AG04449 (cell line): Measurements from ENCODE around the gene RFX7.

Experiments
- CTCF ChIA-PET: fragments of 350-600 bp; formaldehyde crosslinking; extraction: SDS; loops from one replicate; lab custom pipeline; 2021; ENCODE audit warnings: antibody characterized with exemption; lab: Yijun Ruan, JAX
- POLR2A ChIA-PET: fragments of 400-600, 350-600 bp; formaldehyde crosslinking; extraction: SDS; loops from one replicate; lab custom pipeline; 2020; ENCODE audit warnings: antibody characterized with exemption, inconsistent platforms; lab: Yijun Ruan, JAX
- DNase-seq: peaks from one replicate; pipeline ENCODE4 v3.0.0-alpha.2; 2010; ENCODE audit warnings: low read depth, low spot score
- H3K4me3 ChIP-seq: 2 replicates; pipeline ENCODE4 v1.5.1; 2011; ENCODE audit warnings: low read depth, mild to moderate bottlenecking, control low read depth, low read length
- CTCF ChIP-seq: IDR thresholded peaks from one replicate; pipeline ENCODE4 v1.5.1; 2011; ENCODE audit warnings: mild to moderate bottlenecking, moderate library complexity, low read length, control low read depth, inconsistent platforms; ENCODE audit not compliant: insufficient read depth; ENCODE audit errors: missing control alignments

The RFX7 gene

DNA sequence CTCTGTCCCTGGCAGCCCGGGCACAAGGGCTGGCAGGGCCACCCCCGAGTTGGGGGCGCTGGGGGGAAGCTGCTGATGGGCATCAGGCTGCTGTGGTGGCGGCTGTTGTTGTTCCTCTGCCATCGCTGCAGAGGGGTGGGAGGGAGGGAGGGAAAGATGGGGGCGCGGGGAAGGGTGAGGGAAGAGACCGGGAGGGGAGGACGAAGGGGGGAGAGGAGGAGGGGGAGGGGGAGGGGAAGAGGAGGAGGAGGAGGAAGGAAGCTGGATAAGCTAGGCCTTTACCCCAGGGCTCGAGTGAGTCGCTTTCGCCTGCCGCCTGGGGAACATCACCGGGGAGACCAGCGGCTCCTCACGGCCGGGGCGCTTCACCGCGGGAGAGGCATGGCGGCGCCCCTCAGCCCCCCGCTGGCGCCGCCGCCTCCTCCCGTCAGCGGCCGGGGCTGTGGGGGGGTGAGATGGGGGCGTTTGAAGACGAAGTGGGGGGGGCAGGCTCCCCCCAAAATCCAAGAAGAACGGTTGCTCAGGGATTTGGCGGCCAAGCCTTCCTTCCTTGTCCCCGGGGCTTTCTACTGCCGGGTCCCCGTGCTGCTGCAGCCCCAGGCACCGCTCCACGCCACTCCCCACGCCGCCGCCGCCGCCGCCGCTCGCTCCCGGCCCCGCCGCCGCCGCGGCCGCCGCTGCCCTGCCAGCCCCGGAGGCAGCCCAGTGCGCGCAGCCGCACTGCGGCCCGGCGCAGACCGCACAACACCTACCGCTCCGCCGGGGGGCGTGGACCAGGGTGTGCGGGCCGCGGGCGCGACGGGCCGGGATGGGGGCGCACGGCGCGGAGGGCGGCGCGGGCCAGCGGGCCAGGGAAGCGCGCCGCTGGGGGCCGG lies at the start of gene RFX7:
RFX7 (minus strand) TSS at position 717 of the 875 bp plus-strand sequence; CDS start at position 123, 594 bp downstream.
- POLR2A ChIA-PET: no interaction called here
- no peak for DNase-seq
- no peak for TF ChIP-seq CTCF
- CTCF ChIA-PET: interaction anchor here (1.0 to 2.8 kb wide), 6 partner anchors 8 to 335 kb away, joined by 3 to 19 read pairs (median 3); no protein-coding TSS in a partner anchor
- peak within 1 kb of the TSS; percentile 72 for H3K4me3 ChIP-seq

- POLR2A ChIA-PET: no interaction called here
- CTCF ChIA-PET: no interaction called here
- no peak for TF ChIP-seq CTCF
- no peak overlapping the region for H3K4me3 ChIP-seq
- DNase-seq: no peak
Observed at GRCh38 chr15:56292546-56293316, 49.1 kb upstream of the RFX7 start.

DNA sequence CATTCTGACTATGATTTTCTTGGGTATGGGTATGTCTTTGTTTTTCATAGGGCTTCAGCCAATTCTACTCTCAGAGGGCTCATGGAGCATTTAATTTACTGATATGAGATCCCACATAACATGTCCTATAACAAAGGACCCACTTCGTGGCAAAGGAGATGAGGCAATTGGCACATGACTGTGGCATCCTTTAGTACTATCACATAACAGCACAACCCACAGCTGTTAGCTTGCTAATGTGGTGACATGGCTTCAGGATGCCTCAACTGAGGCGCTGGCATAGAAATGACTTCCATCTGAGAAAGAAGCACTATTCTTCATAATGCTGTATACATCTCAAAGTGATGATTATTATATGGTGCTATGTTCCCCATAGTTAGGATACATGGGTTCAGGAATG lies 48.1 kb upstream of the RFX7 start:
- H3K4me3 ChIP-seq: no peak overlapping the region
- ChIA-PET CTCF (interaction anchor here (0.6 kb wide), 1 partner anchor 1325 kb away, joined by 3 read pairs; no protein-coding TSS in a partner anchor), POLR2A (no interaction called here)
- TF ChIP-seq CTCF: no peak
- no peak for DNase-seq

DNA sequence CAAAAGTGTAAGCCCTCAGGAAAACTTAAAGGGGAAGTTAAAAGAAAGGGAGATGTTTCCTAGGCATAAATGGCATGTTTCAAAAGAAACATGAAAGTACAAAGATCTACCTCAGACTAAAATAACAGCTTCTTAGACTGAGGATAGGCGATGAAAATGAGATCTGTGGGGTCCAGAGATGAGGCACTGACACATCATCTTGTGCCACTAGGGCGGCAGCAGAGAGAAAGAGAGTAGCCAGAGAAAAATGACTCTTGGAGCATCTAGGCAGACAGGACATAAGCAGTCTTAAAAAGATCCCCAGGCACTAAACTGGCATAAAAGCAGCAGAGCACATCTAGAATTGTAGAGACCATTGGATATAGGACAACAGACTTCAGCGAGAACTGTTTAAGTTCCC lies 42.5 kb upstream of the RFX7 start:
- CTCF ChIA-PET: interaction anchor here (1.4 kb wide), 1 partner anchor 8 kb away, joined by 4 read pairs; no protein-coding TSS in a partner anchor

GRCh38 chr15:56281145-56281544 lies 37.5 kb upstream of the RFX7 start:
- ChIA-PET CTCF (no interaction called here), POLR2A (no interaction called here)
- DNase-seq: no peak
- H3K4me3 ChIP-seq: no peak overlapping the region
- TF ChIP-seq CTCF: no peak

More for the DNA sequence above, 42.5 kb upstream of the RFX7 start:
- POLR2A ChIA-PET: no interaction called here
- H3K4me3 ChIP-seq: no peak overlapping the region
- no peak for TF ChIP-seq CTCF
- DNase-seq: no peak

DNA sequence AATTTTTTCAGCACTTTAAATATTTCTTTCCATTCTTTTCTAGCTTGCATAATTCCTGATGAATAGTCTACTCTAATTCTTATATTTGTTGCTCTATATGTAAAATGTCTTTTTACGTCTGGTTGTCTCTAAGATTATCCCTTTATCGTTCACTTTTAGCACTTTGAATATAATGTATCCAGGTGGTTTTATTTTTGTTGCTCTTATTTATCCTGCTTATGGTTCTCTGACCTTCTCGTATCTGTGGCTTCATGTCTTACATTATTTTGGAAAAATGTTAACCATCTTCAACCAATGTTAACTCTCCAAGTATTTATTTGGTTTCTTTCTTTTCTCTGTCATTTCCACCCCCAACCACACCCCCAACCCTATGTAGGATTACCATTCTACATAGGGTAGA lies 30.0 kb upstream of the RFX7 start:
- TF ChIP-seq CTCF: no peak
- POLR2A ChIA-PET: no interaction called here
- CTCF ChIA-PET: no interaction called here
- no peak overlapping the region for H3K4me3 ChIP-seq
- no peak for DNase-seq
